GM10847 (cell line): ENCODE results near the gene HTR6.

Experiments used
- POLR2A ChIP-seq: IDR thresholded peaks from 2 replicates; pipeline ENCODE4 v1.6.1; 2011; ENCODE audit not compliant: insufficient read length; ENCODE audit errors: extremely low read depth

HTR6 gene

GRCh38 chr1:19670787-19671186 is 6.1 kb downstream of the HTR6 start:
- no peak for TF ChIP-seq POLR2A

GRCh38 chr1:19672237-19672636 is 7.6 kb downstream of the HTR6 start:
- no peak for TF ChIP-seq POLR2A

DNA sequence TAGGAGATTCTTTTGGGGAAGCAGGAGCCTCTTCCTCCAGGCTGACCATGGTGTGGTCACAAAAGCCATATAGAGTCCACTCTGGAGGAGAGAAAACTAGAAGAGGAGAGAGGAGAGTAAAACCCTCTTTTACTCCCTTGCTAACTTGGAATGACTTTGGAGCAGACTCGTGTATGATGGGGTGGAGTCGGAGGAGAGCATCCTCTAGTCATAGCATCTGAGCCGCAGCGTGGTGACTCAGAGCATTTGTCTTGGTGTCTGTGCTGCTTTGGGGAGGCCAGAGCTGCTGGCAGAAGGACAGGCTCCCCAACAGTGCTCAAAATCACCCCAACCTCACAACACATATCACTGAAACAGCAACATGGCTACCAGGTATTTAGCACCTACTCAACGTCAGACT is 11.1 kb downstream of the HTR6 start:
- no peak for TF ChIP-seq POLR2A

- no peak for TF ChIP-seq POLR2A
Observed at GRCh38 chr1:19676438-19676922, 11.8 kb downstream of the HTR6 start.

DNA sequence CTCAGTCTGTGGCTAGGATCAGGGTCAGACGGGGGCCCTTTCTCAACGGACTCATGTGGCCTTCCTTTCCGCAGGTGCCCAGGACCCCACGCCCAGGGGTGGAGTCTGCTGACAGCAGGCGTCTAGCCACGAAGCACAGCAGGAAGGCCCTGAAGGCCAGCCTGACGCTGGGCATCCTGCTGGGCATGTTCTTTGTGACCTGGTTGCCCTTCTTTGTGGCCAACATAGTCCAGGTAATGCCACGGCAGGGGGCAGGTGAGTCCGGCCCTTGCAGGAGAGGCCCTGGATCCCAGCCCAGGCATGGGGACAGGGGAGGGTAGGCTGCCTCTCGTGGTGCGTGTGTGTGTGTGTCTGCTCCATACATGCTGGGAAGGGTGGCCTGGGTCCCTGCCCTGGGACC is 13.8 kb downstream of the HTR6 start:
- TF ChIP-seq POLR2A: no peak

DNA sequence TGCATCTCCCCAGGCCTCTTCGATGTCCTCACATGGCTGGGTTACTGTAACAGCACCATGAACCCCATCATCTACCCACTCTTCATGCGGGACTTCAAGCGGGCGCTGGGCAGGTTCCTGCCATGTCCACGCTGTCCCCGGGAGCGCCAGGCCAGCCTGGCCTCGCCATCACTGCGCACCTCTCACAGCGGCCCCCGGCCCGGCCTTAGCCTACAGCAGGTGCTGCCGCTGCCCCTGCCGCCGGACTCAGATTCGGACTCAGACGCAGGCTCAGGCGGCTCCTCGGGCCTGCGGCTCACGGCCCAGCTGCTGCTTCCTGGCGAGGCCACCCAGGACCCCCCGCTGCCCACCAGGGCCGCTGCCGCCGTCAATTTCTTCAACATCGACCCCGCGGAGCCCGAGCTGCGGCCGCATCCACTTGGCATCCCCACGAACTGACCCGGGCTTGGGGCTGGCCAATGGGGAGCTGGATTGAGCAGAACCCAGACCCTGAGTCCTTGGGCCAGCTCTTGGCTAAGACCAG is 14.3 kb downstream of the HTR6 start:
- no peak for TF ChIP-seq POLR2A

GRCh38 chr1:19679691-19680090 is 15.0 kb downstream of the HTR6 start:
- TF ChIP-seq POLR2A: no peak

DNA sequence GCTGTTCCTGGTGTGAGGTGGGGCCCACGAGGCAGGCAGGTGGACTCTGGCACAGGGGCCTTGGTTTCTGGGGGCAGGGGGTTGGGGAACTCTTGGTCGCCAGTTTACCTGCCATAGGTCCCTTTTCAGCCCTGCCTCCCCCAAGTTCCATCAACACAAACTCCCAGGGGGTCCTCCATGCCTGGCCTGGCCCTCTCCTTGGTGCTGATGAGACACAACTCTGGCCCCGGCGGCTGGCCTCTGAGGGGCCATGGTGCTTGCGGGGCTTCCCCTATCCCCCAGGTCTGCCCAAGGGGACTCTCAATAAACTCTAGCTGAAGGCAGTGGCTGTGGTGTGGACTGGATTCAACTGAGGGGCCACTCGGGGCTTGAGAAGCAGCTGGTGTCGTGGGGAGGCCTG is 16.0 kb downstream of the HTR6 start:
- no peak for TF ChIP-seq POLR2A

DNA sequence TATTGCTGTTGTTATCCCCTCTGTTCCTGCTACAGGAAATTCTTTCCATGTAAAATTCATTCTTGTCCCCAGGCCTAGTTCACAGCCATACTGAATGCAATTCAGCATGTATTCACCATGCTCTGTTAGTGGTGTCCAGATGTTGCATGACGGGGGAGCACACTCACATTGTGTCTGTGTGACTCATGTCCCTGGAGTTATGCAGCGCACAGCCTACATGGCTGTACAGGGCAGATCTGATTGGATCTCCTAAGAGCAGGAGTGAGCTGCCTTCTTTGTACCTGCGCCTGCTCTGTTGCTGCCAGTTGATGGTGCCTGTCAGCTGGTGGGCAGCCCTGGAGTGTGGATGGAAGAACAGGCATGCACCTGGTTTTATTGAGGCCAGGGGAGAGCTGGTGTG is 17.6 kb downstream of the HTR6 start:
- no peak for TF ChIP-seq POLR2A

DNA sequence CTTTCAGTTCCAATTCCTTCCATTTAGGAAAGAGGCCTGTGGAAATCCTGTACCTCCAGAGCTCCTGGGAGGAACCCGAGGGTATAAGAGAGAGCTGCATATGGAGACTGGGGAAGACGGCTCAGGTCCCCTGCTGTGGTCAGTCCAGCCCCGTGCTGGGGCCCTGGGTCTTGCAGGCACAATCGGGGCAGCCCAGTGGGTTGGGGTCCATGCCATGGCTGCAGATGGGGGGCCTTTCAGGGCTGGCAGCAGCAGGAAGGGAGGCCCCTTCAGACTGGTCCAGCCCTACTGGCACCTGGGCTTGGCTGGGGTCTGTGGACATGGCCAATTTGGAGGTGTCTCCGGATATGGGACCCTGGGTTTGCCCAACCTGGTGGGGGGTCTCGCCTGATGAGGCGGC is 18.2 kb downstream of the HTR6 start:
- TF ChIP-seq POLR2A: no peak

DNA sequence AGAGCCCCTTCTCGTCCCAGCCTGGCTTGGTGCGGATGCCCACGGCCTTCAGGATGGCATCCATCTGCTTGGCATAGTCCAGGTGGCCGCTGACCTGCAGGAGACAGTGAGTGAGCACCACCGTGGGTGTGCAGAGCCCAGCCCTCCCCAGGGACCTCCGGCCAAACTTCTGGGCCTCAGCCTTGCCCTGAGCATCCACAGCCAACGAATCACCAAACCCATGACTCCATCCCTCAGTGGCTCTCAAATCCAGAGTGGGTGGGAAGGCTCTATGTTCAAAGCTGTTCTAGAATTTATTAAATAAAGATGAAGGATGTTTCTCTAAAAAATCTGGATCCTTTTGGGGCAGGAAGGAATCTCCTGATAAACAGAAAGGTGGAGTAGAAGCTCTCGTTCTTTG is 18.7 kb downstream of the HTR6 start:
- no peak for TF ChIP-seq POLR2A

DNA sequence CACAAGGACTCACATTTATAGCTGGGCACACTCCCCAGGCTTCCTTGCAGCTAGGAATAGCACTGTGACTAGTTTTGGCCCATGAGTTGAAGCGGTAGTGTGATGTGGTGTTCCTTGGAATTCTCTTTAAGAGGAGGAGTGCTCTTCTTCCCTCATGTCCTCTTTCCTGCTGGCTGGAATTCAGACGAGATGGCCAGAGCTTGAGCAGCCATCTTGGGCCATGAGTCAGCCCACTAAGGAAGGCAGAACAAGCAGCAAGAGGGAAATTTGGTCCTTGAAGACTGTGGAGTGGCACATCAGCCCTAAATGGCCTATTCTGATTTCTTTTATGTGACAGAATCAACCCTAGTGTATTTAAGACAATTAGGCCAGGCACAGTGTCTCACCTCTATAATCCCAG is 20.0 kb downstream of the HTR6 start:
- TF ChIP-seq POLR2A: no peak

- TF ChIP-seq POLR2A: no peak
Observed at GRCh38 chr1:19685994-19686393, 21.3 kb downstream of the HTR6 start.

GRCh38 chr1:19687414-19687813 is 22.7 kb downstream of the HTR6 start:
- no peak for TF ChIP-seq POLR2A

- TF ChIP-seq POLR2A: no peak
Observed at GRCh38 chr1:19688041-19688842, 23.6 kb downstream of the HTR6 start.

DNA sequence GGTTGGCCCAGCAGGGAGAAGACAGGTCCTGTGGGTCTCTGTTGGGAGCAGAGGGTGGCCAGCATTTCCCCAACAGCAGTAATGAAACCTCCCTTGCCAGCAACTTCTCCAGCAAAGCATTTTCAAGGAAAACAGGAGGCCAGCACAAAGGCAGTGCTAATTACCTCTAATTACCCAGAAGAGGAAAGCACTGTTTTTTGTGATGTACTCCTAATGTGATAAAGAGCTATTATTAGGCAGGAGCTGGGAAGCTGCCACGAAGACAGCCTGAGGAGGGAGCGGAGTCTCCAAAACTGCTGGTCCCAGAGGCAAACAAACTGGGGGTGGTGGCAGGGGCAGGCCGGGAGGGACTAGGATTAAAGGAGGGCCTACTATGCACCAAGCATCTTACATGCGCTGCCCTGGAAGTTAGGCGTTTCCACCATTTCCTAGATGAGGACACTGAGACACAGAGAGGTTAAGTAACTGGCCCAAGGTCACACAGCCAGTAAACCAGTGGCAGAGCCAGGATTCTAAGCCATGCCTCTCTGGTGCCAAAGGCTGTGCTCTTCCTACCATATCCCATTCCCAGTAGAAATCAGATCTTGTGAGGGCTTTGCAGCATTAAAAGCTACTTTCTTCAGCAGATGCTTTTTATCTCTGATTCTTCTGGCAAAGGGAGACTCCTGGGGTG is 24.5 kb downstream of the HTR6 start:
- no peak for TF ChIP-seq POLR2A
